ENCODE measurements around the gene NOL12.

DNA sequence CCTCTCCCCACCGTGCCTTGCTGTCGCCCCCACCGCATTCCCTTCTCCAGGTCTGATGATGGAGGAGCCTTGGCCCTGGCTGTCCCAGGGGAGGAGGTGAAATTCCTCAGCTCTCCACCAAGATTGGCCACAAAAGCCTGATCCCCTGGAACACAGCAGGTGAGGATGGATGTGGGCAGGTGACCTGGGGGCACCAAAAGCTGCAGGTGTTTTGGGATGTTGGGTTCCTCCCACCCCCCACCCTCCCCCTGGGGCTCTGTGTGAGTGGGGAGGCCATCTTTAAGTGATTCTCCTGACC lies 11.3 kb downstream of the NOL12 start:
- TF ChIP-seq TAF1 (IDR thresholded peaks at IDR 0.05; ENCODE audit: borderline replicate concordance, low read depth, low read length) (no peak), POLR2A (IDR thresholded peaks at IDR 0.05; ENCODE audit: low read depth, low read length) (no peak)
